IMR-90 (cell line): ENCODE data around the gene FOXP1. TPM values are rescaled to one million over a fixed set of nuclear protein-coding genes. Genes with fewer than 3 reads are reported as not detected.

Experiments
- ATAC-seq: fragments of 200-7000 bp; cut with Tn5 transposase; 2 replicates; pipeline ENCODE4 v1.9.1; 2020; ENCODE audit warnings: low read depth, mild to moderate bottlenecking, moderate library complexity
- BruUV-seq: library from RNA; stranded (reverse); fragments of 400-500 nt; replicated peaks from 2 replicates; lab custom pipeline; 2021; lab: Mats Ljungman, UMichigan
- CTCF ChIA-PET: fragments of 300-600 bp; formaldehyde crosslinking; extraction: SDS; loops from one replicate; lab custom pipeline; 2021; ENCODE audit warnings: antibody characterized with exemption; lab: Yijun Ruan, JAX
- POLR2A ChIA-PET: fragments of 300-600 bp; sonication (Branson Sonifier 250); formaldehyde crosslinking; loops from one replicate; lab custom pipeline; 2022; ENCODE audit warnings: antibody characterized with exemption; ENCODE audit not compliant: unreplicated experiment; lab: Charles Lee
- DNase-seq: peaks from one replicate; pipeline ENCODE4 v3.0.0; 2013
- H2AFZ ChIP-seq: replicated peaks from 2 replicates; pipeline ENCODE3; 2013; ENCODE audit warnings: low read length, mild to moderate bottlenecking; ENCODE audit not compliant: poor library complexity
- H2AK5ac ChIP-seq: 2 replicates; pipeline ENCODE4 v1.6.1; 2013; ENCODE audit warnings: low read depth, low read length, inconsistent platforms
- H2AK9ac ChIP-seq: replicated peaks from 2 replicates; pipeline ENCODE3; 2013; ENCODE audit warnings: mild to moderate bottlenecking, low read depth, low read length, moderate library complexity; ENCODE audit not compliant: poor library complexity
- H2BK120ac ChIP-seq: 2 replicates; pipeline ENCODE4 v1.6.1; 2013; ENCODE audit warnings: low read depth, low read length, inconsistent platforms
- H2BK15ac ChIP-seq: 3 replicates; pipeline ENCODE4 v1.6.1; 2013; ENCODE audit warnings: low read depth, low read length, inconsistent platforms
- H2BK20ac ChIP-seq: 2 replicates; pipeline ENCODE4 v1.6.1; 2013; ENCODE audit warnings: low read depth, mild to moderate bottlenecking, inconsistent platforms, low read length, moderate library complexity
- H2BK5ac ChIP-seq: 2 replicates; pipeline ENCODE4 v1.6.1; 2013; ENCODE audit warnings: mild to moderate bottlenecking, low read depth, low read length, inconsistent platforms; ENCODE audit not compliant: poor library complexity, severe bottlenecking
- H3K14ac ChIP-seq: replicated peaks from 2 replicates; pipeline ENCODE4 v1.6.1; 2013; ENCODE audit warnings: low read depth, low read length, inconsistent platforms
- H3K18ac ChIP-seq: 2 replicates; pipeline ENCODE4 v1.6.1; 2013; ENCODE audit warnings: low read depth, low read length, control low read depth
- H3K23ac ChIP-seq: 2 replicates; pipeline ENCODE4 v1.6.1; 2013; ENCODE audit warnings: low read depth, low read length, inconsistent platforms
- H3K27ac ChIP-seq: 2 replicates; pipeline ENCODE4 v1.5.1; 2013; ENCODE audit warnings: mild to moderate bottlenecking, control low read depth, low read length; ENCODE audit not compliant: insufficient read depth
- H3K27me3 ChIP-seq: 2 replicates; pipeline ENCODE4 v1.6.1; 2013; ENCODE audit warnings: low read length; ENCODE audit not compliant: control insufficient read depth, insufficient read depth
- H3K36me3 ChIP-seq: 2 replicates; pipeline ENCODE4 v1.6.1; 2013; ENCODE audit warnings: low read length, mixed read lengths; ENCODE audit not compliant: control insufficient read depth, insufficient read depth
- H3K4ac ChIP-seq: 2 replicates; pipeline ENCODE4 v1.6.1; 2013; ENCODE audit warnings: low read depth, low read length, inconsistent platforms
- H3K4me1 ChIP-seq: 2 replicates; pipeline ENCODE4 v1.6.1; 2013; ENCODE audit warnings: low read length, mixed read lengths; ENCODE audit not compliant: control insufficient read depth, insufficient read depth
- H3K4me2 ChIP-seq: 2 replicates; pipeline ENCODE4 v1.6.1; 2013; ENCODE audit warnings: low read depth, mild to moderate bottlenecking, control low read depth, low read length, moderate library complexity
- H3K4me3 ChIP-seq: 2 replicates; pipeline ENCODE4 v1.5.1; 2013; ENCODE audit warnings: low read depth, mild to moderate bottlenecking, control low read depth, low read length, moderate library complexity; ENCODE audit not compliant: insufficient read depth
- H3K56ac ChIP-seq: 2 replicates; pipeline ENCODE4 v1.6.1; 2013; ENCODE audit warnings: low read length, inconsistent platforms; ENCODE audit not compliant: insufficient read depth; ENCODE audit errors: extremely low read depth
- H3K79me1 ChIP-seq, 2 experiments: 2 replicates each; pipeline ENCODE4 v1.6.1; 2013; ENCODE audit warnings: low read length in 2 of 2, inconsistent platforms in 1 of 2, low read depth in 1 of 2
- H3K9ac ChIP-seq: 2 replicates; pipeline ENCODE4 v1.6.1; 2013; ENCODE audit warnings: low read depth, low read length, control low read depth
- H3K9me1 ChIP-seq: 2 replicates; pipeline ENCODE4 v1.6.1; 2013; ENCODE audit warnings: low read length, inconsistent platforms; ENCODE audit not compliant: insufficient read depth
- H3K9me3 ChIP-seq: 2 replicates; pipeline ENCODE4 v1.6.1; 2013; ENCODE audit warnings: low read length; ENCODE audit not compliant: control insufficient read depth, insufficient read depth
- H4K20me1 ChIP-seq: 2 replicates; pipeline ENCODE4 v1.6.1; 2013; ENCODE audit warnings: low read length, inconsistent platforms; ENCODE audit not compliant: insufficient read depth
- H4K5ac ChIP-seq: 2 replicates; pipeline ENCODE4 v1.6.1; 2013; ENCODE audit warnings: mild to moderate bottlenecking, low read depth, low read length, control low read depth
- H4K8ac ChIP-seq, 2 experiments: 2 replicates each; pipeline ENCODE4 v1.6.1; 2013; ENCODE audit warnings: low read depth in 2 of 2, low read length in 2 of 2, control low read depth in 1 of 2, inconsistent platforms in 1 of 2
- H4K91ac ChIP-seq: 2 replicates; pipeline ENCODE4 v1.6.1; 2013; ENCODE audit warnings: low read depth, low read length, inconsistent platforms; ENCODE audit not compliant: insufficient read depth
- BHLHE40 ChIP-seq: fragments of 150-350 bp; IDR thresholded peaks from 2 replicates; pipeline ENCODE4 v1.6.1; 2016; ENCODE audit warnings: mild to moderate bottlenecking, low read depth, low read length
- CEBPB ChIP-seq: IDR thresholded peaks from 2 replicates; pipeline ENCODE4 v1.6.1; 2012; ENCODE audit warnings: low read depth, low read length, improper control_type of control experiment
- CHD1 ChIP-seq: IDR thresholded peaks from 2 replicates; pipeline ENCODE4 v1.6.1; 2012; ENCODE audit warnings: low read depth, low read length, improper control_type of control experiment
- CTCF ChIP-seq: conservative IDR thresholded peaks from 2 replicates; pipeline ENCODE4 v1.5.1; 2012; ENCODE audit warnings: mild to moderate bottlenecking, low read depth, low read length, improper control_type of control experiment
- FOS ChIP-seq: fragments of 150-350 bp; IDR thresholded peaks from 2 replicates; pipeline ENCODE4 v1.6.1; 2016; ENCODE audit warnings: low read depth, low read length
- MAFK ChIP-seq: IDR thresholded peaks from 2 replicates; pipeline ENCODE4 v1.6.1; 2012; ENCODE audit warnings: low read depth, low read length, improper control_type of control experiment
- MAZ ChIP-seq: IDR thresholded peaks from 2 replicates; pipeline ENCODE4 v1.6.1; 2012; ENCODE audit warnings: low read depth, mild to moderate bottlenecking, low read length, improper control_type of control experiment, moderate library complexity, borderline replicate concordance
- MXI1 ChIP-seq: IDR thresholded peaks from 2 replicates; pipeline ENCODE4 v1.6.1; 2012; ENCODE audit warnings: low read depth, mild to moderate bottlenecking, low read length, moderate library complexity, borderline replicate concordance
- NFE2L2 ChIP-seq: fragments of 150-350 bp; IDR thresholded peaks from 2 replicates; pipeline ENCODE4 v1.6.1; 2016; ENCODE audit warnings: low read depth, mild to moderate bottlenecking, low read length
- POLR2A ChIP-seq: IDR thresholded peaks from 2 replicates; pipeline ENCODE4 v1.6.1; 2012; ENCODE audit warnings: mild to moderate bottlenecking, low read depth, low read length
- RAD21 ChIP-seq: IDR thresholded peaks from 2 replicates; pipeline ENCODE4 v1.6.1; 2012; ENCODE audit warnings: low read length, improper control_type of control experiment
- RCOR1 ChIP-seq: IDR thresholded peaks from 2 replicates; pipeline ENCODE4 v1.6.1; 2012; ENCODE audit warnings: mild to moderate bottlenecking, low read length, improper control_type of control experiment; ENCODE audit not compliant: insufficient replicate concordance
- RFX5 ChIP-seq: IDR thresholded peaks from 2 replicates; pipeline ENCODE4 v1.8.0; 2012; ENCODE audit warnings: low read depth, mild to moderate bottlenecking, low read length, moderate library complexity
- SMC3 ChIP-seq: fragments of 150-350 bp; IDR thresholded peaks from 2 replicates; pipeline ENCODE4 v1.6.1; 2016; ENCODE audit warnings: low read depth, mild to moderate bottlenecking, antibody characterized with exemption, low read length, moderate library complexity
- USF2 ChIP-seq: fragments of 150-350 bp; IDR thresholded peaks from 2 replicates; pipeline ENCODE4 v1.6.1; 2017; ENCODE audit warnings: mild to moderate bottlenecking, antibody characterized with exemption, low read length, low read depth
- WGBS, 2 experiments: methylation state at CpG; one replicate each; pipeline versions ENCODE4 v1.1.5 to v1.1.7; 2013; ENCODE audit warnings: missing lambda C conversion rate in 2 of 2; ENCODE audit not compliant: insufficient read length in 1 of 2; ENCODE audit errors: extremely low coverage in 2 of 2; 5-methylcytosine and 5-hydroxymethylcytosine counted together
- dilution Hi-C: fragments of 300-500 bp; cut with HindIII; formaldehyde crosslinking; loops from one replicate; pipeline ENCODE4 v1.14.3; 2018; ENCODE audit warnings: low sequenced_read_pairs; ENCODE audit not compliant: unreplicated experiment
- in situ Hi-C: fragments of 300-500 bp; cut with MboI; formaldehyde crosslinking; loops from 3 replicates; pipeline ENCODE4 v1.14.3; 2019; ENCODE audit warnings: low sequenced_read_pairs, inconsistent platforms, mixed read lengths
- intact Hi-C: fragments of 100-400 bp; cut with micrococcal nuclease; formaldehyde crosslinking; loops from 2 replicates; pipeline ENCODE4 v1.10.0; 2022
- polyA plus RNA-seq, 3 experiments: library from polyadenylated mRNA; depleted of rRNA; stranded (reverse); fragments of >200 nt; gene quantifications; 2 replicates each; pipeline ENCODE4 v1.2.3, GENCODE V29; 2012; ENCODE audit warnings: low replicate concordance in 1 of 3
- total RNA-seq: library from RNA; depleted of rRNA; stranded (reverse); fragments of >200 nt; gene quantifications from 2 replicates; pipeline ENCODE4 v1.2.3, GENCODE V29; 2012
- TF ChIP-seq, protein P1 (sequence below): fragments of 150-350 bp; IDR thresholded peaks from 2 replicates; pipeline ENCODE4 v1.6.1; 2016; ENCODE audit warnings: low read depth, mild to moderate bottlenecking, low read length, moderate library complexity, borderline replicate concordance

FOXP1 gene
- total and polyA plus RNA-seq, 2 of the 4 experiments (the other 2 are of a cell fraction): 37.0 to 132 TPM

GRCh38 chr3:71148455-71149060 lies 435.0 kb downstream of the FOXP1 start:
- Histone ChIP-seq H3K9me1 (peaks cover 5% of the 10 kb centered on the region; the same call in 1 of the 2 replicates), H4K5ac (no peak overlapping the region), H3K27ac (no peak overlapping the region), H3K23ac (no peak overlapping the region), H2BK5ac (no peak overlapping the region), H2BK20ac (no peak overlapping the region), H2BK120ac (no peak overlapping the region), H3K9ac (no peak overlapping the region), H3K4me2 (no peak overlapping the region), H3K56ac (no peak overlapping the region), H2BK15ac (no peak overlapping the region), H2AFZ (no peak overlapping the region), H3K18ac (no peak overlapping the region), H3K79me1 (peaks cover 13 to 19% of the 10 kb centered on the region in 2 experiments; a peak in 2 of 4 replicates), H3K27me3 (no peaks in the 10 kb centered on the region), H3K9me3 (no peaks in the 10 kb centered on the region), H4K91ac (no peak overlapping the region), H4K8ac (no peak overlapping the region), H3K14ac (no peak overlapping the region), H2AK9ac (no peak overlapping the region), H3K4me1 (no peaks in the 10 kb centered on the region), H4K20me1 (no peaks in the 10 kb centered on the region), H3K36me3 (no peaks in the 10 kb centered on the region), H3K4ac (no peak overlapping the region), H2AK5ac (no peak overlapping the region), H3K4me3 (no peak overlapping the region)
- 89% methylated on average over 1 of the region's 1 CpG; no CpG with 5 or more reads in 1 of the 2 experiments for WGBS, 2 experiments
- DNase-seq (no peak), ATAC-seq (no peak)
- TF ChIP-seq FOS (no peak), RCOR1 (no peak), USF2 (no peak), BHLHE40 (no peak), SMC3 (no peak), NFE2L2 (no peak), MAFK (no peak), RAD21 (no peak), MXI1 (no peak), POLR2A (no peak), CEBPB (no peak), CTCF (no peak), MAZ (no peak), RFX5 (no peak), CHD1 (no peak)
- TF ChIP-seq, protein P1, sequence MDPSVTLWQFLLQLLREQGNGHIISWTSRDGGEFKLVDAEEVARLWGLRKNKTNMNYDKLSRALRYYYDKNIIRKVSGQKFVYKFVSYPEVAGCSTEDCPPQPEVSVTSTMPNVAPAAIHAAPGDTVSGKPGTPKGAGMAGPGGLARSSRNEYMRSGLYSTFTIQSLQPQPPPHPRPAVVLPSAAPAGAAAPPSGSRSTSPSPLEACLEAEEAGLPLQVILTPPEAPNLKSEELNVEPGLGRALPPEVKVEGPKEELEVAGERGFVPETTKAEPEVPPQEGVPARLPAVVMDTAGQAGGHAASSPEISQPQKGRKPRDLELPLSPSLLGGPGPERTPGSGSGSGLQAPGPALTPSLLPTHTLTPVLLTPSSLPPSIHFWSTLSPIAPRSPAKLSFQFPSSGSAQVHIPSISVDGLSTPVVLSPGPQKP: no peak
- ChIA-PET CTCF (interaction anchor here (0.6 kb wide), 1 partner anchor 150 kb away, joined by 3 read pairs; no protein-coding TSS in a partner anchor), POLR2A (no interaction called here)
- in situ Hi-C loops: no loop called here
- dilution Hi-C loops: no loop called here
- BruUV-seq: no TSS peak
- intact Hi-C loops: no loop called here
